Loucy (cell line): ENCODE data around the gene CASK.

Experiments used
- H2AFZ ChIP-seq: fragments of 200-600 bp; sonication (generic); 2 replicates; pipeline ENCODE4 v1.6.0; 2016; ENCODE audit warnings: antibody characterized with exemption, mild to moderate bottlenecking, low read length, moderate library complexity
- H3F3A ChIP-seq: fragments of 200-600 bp; 2 replicates; pipeline ENCODE4 v1.6.0; 2016; ENCODE audit warnings: antibody characterized with exemption, low read depth, mild to moderate bottlenecking
- H3K27me3 ChIP-seq: fragments of 200-600 bp; sonication (generic); 2 replicates; pipeline ENCODE4 v1.6.1; 2014; ENCODE audit warnings: low read length, mild to moderate bottlenecking; ENCODE audit not compliant: insufficient read depth, poor library complexity, severe bottlenecking
- H3K36me3 ChIP-seq: fragments of 200-600 bp; sonication (generic); 2 replicates; pipeline ENCODE4 v1.6.1; 2016; ENCODE audit warnings: low read length; ENCODE audit not compliant: insufficient read depth
- H3K4me1 ChIP-seq: fragments of 200-600 bp; sonication (generic); 2 replicates; pipeline ENCODE4 v1.5.1; 2014; ENCODE audit warnings: low read length, mild to moderate bottlenecking; ENCODE audit not compliant: insufficient read depth, poor library complexity, severe bottlenecking
- H3K4me2 ChIP-seq: fragments of 200-600 bp; sonication (generic); 2 replicates; pipeline ENCODE4 v1.6.0; 2014; ENCODE audit warnings: antibody characterized with exemption, low read length, low read depth, mild to moderate bottlenecking; ENCODE audit not compliant: poor library complexity, severe bottlenecking
- H3K4me3 ChIP-seq: fragments of 200-600 bp; sonication (generic); 2 replicates; pipeline ENCODE4 v1.5.1; 2014; ENCODE audit warnings: low read length, mild to moderate bottlenecking, mixed read lengths; ENCODE audit not compliant: poor library complexity, severe bottlenecking
- H3K79me2 ChIP-seq: fragments of 200-600 bp; sonication (generic); 2 replicates; pipeline ENCODE4 v1.6.1; 2014; ENCODE audit warnings: low read length; ENCODE audit not compliant: insufficient read depth
- H3K9ac ChIP-seq: fragments of 200-600 bp; sonication (generic); 2 replicates; pipeline ENCODE4 v1.6.0; 2014; ENCODE audit warnings: mild to moderate bottlenecking, low read depth, low read length, moderate library complexity; ENCODE audit not compliant: poor library complexity, severe bottlenecking
- H3K9me2 ChIP-seq: fragments of 200-600 bp; sonication (generic); replicated peaks from 2 replicates; pipeline ENCODE4 v1.6.1; 2016; ENCODE audit warnings: low read depth, low read length, mixed read lengths
- H3K9me3 ChIP-seq: fragments of 200-600 bp; sonication (generic); 2 replicates; pipeline ENCODE4 v1.6.1; 2014; ENCODE audit warnings: mild to moderate bottlenecking, antibody characterized with exemption, low read length, low read depth; ENCODE audit not compliant: insufficient read depth
- H4K20me1 ChIP-seq: fragments of 200-600 bp; sonication (generic); 2 replicates; pipeline ENCODE4 v1.6.0; 2014; ENCODE audit warnings: antibody characterized with exemption, low read length, mild to moderate bottlenecking; ENCODE audit not compliant: insufficient read depth, poor library complexity, severe bottlenecking
- CTCF ChIP-seq: fragments of 200-600 bp; sonication (generic); conservative IDR thresholded peaks from 2 replicates; pipeline ENCODE4 v1.5.1; 2014; ENCODE audit warnings: mild to moderate bottlenecking, antibody characterized with exemption, low read length
- EZH2phosphoT487 ChIP-seq: fragments of 200-600 bp; IDR thresholded peaks from 2 replicates; pipeline ENCODE4 v1.6.1; 2018; ENCODE audit warnings: antibody characterized with exemption, mild to moderate bottlenecking, moderate library complexity, borderline replicate concordance

The CASK gene

GRCh38 chrX:41561045-41561444 is 362.3 kb downstream of the CASK start:
- peaks cover 21% of the 10 kb centered on the region for H3K4me1 ChIP-seq
- H3K9ac ChIP-seq: no peak overlapping the region
- H3K4me2 ChIP-seq: no peak overlapping the region
- peaks cover 9% of the 10 kb centered on the region; the same call in 1 of the 2 replicates for H3K36me3 ChIP-seq
- no peak overlapping the region for H2AFZ ChIP-seq
- no peaks in the 10 kb centered on the region for H3K9me2 ChIP-seq
- TF ChIP-seq EZH2phosphoT487 (no peak), CTCF (no peak)
- H3K27me3 ChIP-seq: no peaks in the 10 kb centered on the region
- H3K4me3 ChIP-seq: no peak overlapping the region
- no peaks in the 10 kb centered on the region for H4K20me1 ChIP-seq
- no peaks in the 10 kb centered on the region for H3K79me2 ChIP-seq
- H3F3A ChIP-seq: no peaks in the 10 kb centered on the region
- no peaks in the 10 kb centered on the region for H3K9me3 ChIP-seq

GRCh38 chrX:41559235-41560052 is 363.9 kb downstream of the CASK start:
- Histone ChIP-seq H3K9ac (no peak overlapping the region), H3K9me3 (no peaks in the 10 kb centered on the region), H3K36me3 (peaks cover 9% of the 10 kb centered on the region; the same call in 1 of the 2 replicates), H4K20me1 (no peaks in the 10 kb centered on the region), H3K4me3 (no peak overlapping the region), H3K79me2 (no peaks in the 10 kb centered on the region), H3K4me2 (no peak overlapping the region), H3F3A (no peaks in the 10 kb centered on the region), H3K9me2 (no peaks in the 10 kb centered on the region), H2AFZ (no peak overlapping the region), H3K4me1 (peaks cover 21% of the 10 kb centered on the region), H3K27me3 (no peaks in the 10 kb centered on the region)
- no peak for TF ChIP-seq CTCF

- H3K4me1 ChIP-seq: peaks cover 21% of the 10 kb centered on the region
- no peak overlapping the region for H2AFZ ChIP-seq
- H3K36me3 ChIP-seq: peaks cover 9% of the 10 kb centered on the region; the same call in 1 of the 2 replicates
- H3K9me3 ChIP-seq: no peaks in the 10 kb centered on the region
- no peak overlapping the region for H3K4me2 ChIP-seq
- no peaks in the 10 kb centered on the region for H3K79me2 ChIP-seq
- no peaks in the 10 kb centered on the region for H3K27me3 ChIP-seq
- no peaks in the 10 kb centered on the region for H4K20me1 ChIP-seq
- no peaks in the 10 kb centered on the region for H3K9me2 ChIP-seq
- H3K9ac ChIP-seq: no peak overlapping the region
- H3K4me3 ChIP-seq: no peak overlapping the region
- no peaks in the 10 kb centered on the region for H3F3A ChIP-seq
- TF ChIP-seq CTCF: peak; percentile 45
- no peak for TF ChIP-seq EZH2phosphoT487
Observed at GRCh38 chrX:41558531-41558930, 364.8 kb downstream of the CASK start.
